ENCODE results near the gene CDH13.

DNA sequence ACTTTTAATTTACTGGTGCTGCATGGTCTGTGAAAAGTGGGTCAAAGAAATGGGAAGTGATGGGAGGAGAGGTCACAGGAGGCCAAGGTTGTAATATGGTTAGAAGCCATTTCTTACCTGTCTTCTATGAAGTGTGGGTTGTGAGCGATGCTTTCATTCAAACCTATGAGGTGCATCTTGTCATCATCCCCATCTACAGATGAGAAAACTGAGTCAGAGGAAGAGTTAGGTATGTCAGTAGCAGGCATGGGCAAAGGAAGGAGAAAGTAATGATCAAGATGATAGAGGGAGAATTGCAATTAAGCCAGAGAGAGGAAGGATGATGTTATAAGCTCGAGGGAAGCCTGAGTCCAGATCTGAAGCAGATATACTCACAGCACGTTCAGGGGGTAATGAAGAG, 19.7 kb downstream of the CDH13 start:
- TF ChIP-seq, protein P1, sequence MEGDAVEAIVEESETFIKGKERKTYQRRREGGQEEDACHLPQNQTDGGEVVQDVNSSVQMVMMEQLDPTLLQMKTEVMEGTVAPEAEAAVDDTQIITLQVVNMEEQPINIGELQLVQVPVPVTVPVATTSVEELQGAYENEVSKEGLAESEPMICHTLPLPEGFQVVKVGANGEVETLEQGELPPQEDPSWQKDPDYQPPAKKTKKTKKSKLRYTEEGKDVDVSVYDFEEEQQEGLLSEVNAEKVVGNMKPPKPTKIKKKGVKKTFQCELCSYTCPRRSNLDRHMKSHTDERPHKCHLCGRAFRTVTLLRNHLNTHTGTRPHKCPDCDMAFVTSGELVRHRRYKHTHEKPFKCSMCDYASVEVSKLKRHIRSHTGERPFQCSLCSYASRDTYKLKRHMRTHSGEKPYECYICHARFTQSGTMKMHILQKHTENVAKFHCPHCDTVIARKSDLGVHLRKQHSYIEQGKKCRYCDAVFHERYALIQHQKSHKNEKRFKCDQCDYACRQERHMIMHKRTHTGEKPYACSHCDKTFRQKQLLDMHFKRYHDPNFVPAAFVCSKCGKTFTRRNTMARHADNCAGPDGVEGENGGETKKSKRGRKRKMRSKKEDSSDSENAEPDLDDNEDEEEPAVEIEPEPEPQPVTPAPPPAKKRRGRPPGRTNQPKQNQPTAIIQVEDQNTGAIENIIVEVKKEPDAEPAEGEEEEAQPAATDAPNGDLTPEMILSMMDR (conservative IDR thresholded peaks at IDR 0.05 in 1 of 2, IDR thresholded peaks at IDR 0.05 in 1 of 2; ENCODE audit: low read depth in 1 of 2, low read length in 2 of 2) = no peak
- TF ChIP-seq EZH2 (IDR thresholded peaks at IDR 0.05; ENCODE audit: low read length, missing control alignments) = no peak

Data from fibroblast of lung (primary cell).